GM12878 (cell line): ENCODE results near the gene RFPL2. TPM values are rescaled to one million over a fixed set of nuclear protein-coding genes. Genes with fewer than 3 reads are reported as not detected.

Source experiments
- ATAC-seq: fragments of 200-7000 bp; cut with Tn5 transposase; 3 replicates; pipeline ENCODE4 v1.9.1; 2020; ENCODE audit warnings: mild to moderate bottlenecking, moderate library complexity
- BruUV-seq: library from RNA; stranded (reverse); fragments of 400-500 nt; replicated peaks from 2 replicates; lab custom pipeline; 2021; lab: Mats Ljungman, UMichigan
- CTCF ChIA-PET: fragments of 300-600 bp; sonication (Branson Sonifier 250); formaldehyde crosslinking; extraction: SDS; loops from one replicate; lab custom pipeline; 2021; ENCODE audit warnings: inconsistent platforms; lab: Yijun Ruan, JAX
- POLR2A ChIA-PET: fragments of 350-600 bp; formaldehyde crosslinking; extraction: SDS; loops from one replicate; lab custom pipeline; 2021; ENCODE audit warnings: inconsistent platforms; lab: Charles Lee
- RAD21 ChIA-PET: fragments of 300-600 bp; sonication (Branson Sonifier 250); formaldehyde crosslinking; loops from one replicate; lab custom pipeline; 2023; ENCODE audit warnings: antibody characterized with exemption; ENCODE audit not compliant: unreplicated experiment; lab: Charles Lee
- SMC1A ChIA-PET: fragments of 300-600 bp; sonication (Branson Sonifier 250); formaldehyde crosslinking; loops from one replicate; lab custom pipeline; 2023; ENCODE audit not compliant: unreplicated experiment, uncharacterized antibody; lab: Charles Lee
- DNase-seq: peaks from one replicate; pipeline ENCODE4 v3.0.0-alpha.2; 2011; ENCODE audit warnings: low read depth, low spot score
- FAIRE-seq: peaks from 3 replicates; lab custom pipeline; 2011; peaks lifted over from hg19 to GRCh38; lab: Jason Lieb, UNC
- H2AFZ ChIP-seq: 2 replicates; pipeline ENCODE4 v1.6.0; 2011; ENCODE audit warnings: low read depth, low read length, control low read depth; ENCODE audit not compliant: control insufficient read depth
- H3K27ac ChIP-seq: 2 replicates; pipeline ENCODE4 v1.5.1; 2011; ENCODE audit warnings: control low read depth; ENCODE audit not compliant: control insufficient read depth, insufficient read depth
- H3K27me3 ChIP-seq, 2 experiments: replicated peaks in 1 of 2; 2 replicates each; pipeline versions ENCODE4 v1.6.0 to v1.6.1; 2011; ENCODE audit warnings: low read length in 1 of 2; ENCODE audit not compliant: control insufficient read depth in 2 of 2, insufficient read depth in 2 of 2
- H3K36me3 ChIP-seq, 2 experiments: 2 replicates each; pipeline ENCODE4 v1.5.1; 2011; ENCODE audit warnings: low read length in 1 of 2; ENCODE audit not compliant: control insufficient read depth in 2 of 2, insufficient read depth in 2 of 2
- H3K4me1 ChIP-seq: 2 replicates; pipeline ENCODE4 v1.6.1; 2011; ENCODE audit warnings: mild to moderate bottlenecking, low read length, moderate library complexity, mixed read lengths; ENCODE audit not compliant: control insufficient read depth, insufficient read depth
- H3K4me2 ChIP-seq: 2 replicates; pipeline ENCODE4 v1.6.0; 2011; ENCODE audit warnings: control low read depth; ENCODE audit not compliant: control insufficient read depth, insufficient read depth
- H3K4me3 ChIP-seq: fragments of 200-600 bp; sonication (generic); 2 replicates; pipeline ENCODE4 v1.5.1; 2016
- H3K79me2 ChIP-seq: 2 replicates; pipeline ENCODE4 v1.6.0; 2011; ENCODE audit warnings: low read length; ENCODE audit not compliant: control insufficient read depth, insufficient read depth
- H3K9ac ChIP-seq: 2 replicates; pipeline ENCODE4 v1.8.0; 2011; ENCODE audit warnings: low read length, control low read depth, mixed read lengths; ENCODE audit not compliant: control insufficient read depth, insufficient read depth
- H3K9me3 ChIP-seq: replicated peaks from 3 replicates; pipeline ENCODE4 v1.5.1; 2011; ENCODE audit warnings: mild to moderate bottlenecking, low read length; ENCODE audit not compliant: control insufficient read depth, insufficient read depth
- H4K20me1 ChIP-seq: 2 replicates; pipeline ENCODE4 v1.6.0; 2011; ENCODE audit not compliant: control insufficient read depth, insufficient read depth
- BACH1 ChIP-seq: fragments of 450-650 bp; IDR thresholded peaks from 2 replicates; pipeline ENCODE4 v1.6.1; 2017; ENCODE audit warnings: mild to moderate bottlenecking, borderline replicate concordance
- CEBPB ChIP-seq, 2 experiments: fragments of 150-350 bp in 1 of 2; IDR thresholded peaks; 2 replicates each; pipeline ENCODE4 v1.6.1; 2012 to 2014; ENCODE audit warnings: low read depth in 2 of 2, low read length in 2 of 2, borderline replicate concordance in 1 of 2, inconsistent platforms in 1 of 2
- ETV6 ChIP-seq, 2 experiments: fragments of 450-650 bp in 1 of 2; IDR thresholded peaks in 1 of 2; conservative IDR thresholded peaks in 1 of 2; 2 replicates each; pipeline ENCODE4 v1.6.1; 2014; ENCODE audit warnings: antibody characterized with exemption in 1 of 2, borderline replicate concordance in 1 of 2, low read depth in 1 of 2, mild to moderate bottlenecking in 1 of 2, moderate library complexity in 1 of 2
- EZH2 ChIP-seq: IDR thresholded peaks from 2 replicates; pipeline ENCODE4 v1.6.1; 2012; ENCODE audit warnings: low read depth, mild to moderate bottlenecking, control low read depth, inconsistent platforms, low read length, borderline replicate concordance; ENCODE audit not compliant: control insufficient read depth
- MTA3 ChIP-seq: IDR thresholded peaks from 2 replicates; pipeline ENCODE4 v1.6.1; 2012; ENCODE audit warnings: low read length, inconsistent platforms, borderline replicate concordance
- PBX3 ChIP-seq: IDR thresholded peaks from 2 replicates; pipeline ENCODE4 v1.6.1; 2011; ENCODE audit warnings: mild to moderate bottlenecking, low read depth, low read length, moderate library complexity; ENCODE audit not compliant: insufficient replicate concordance
- POLR2AphosphoS2 ChIP-seq: IDR thresholded peaks from 2 replicates; pipeline ENCODE4 v1.6.1; 2011; ENCODE audit warnings: low read depth, mild to moderate bottlenecking, low read length, improper control_type of control experiment, moderate library complexity
- POLR2AphosphoS5 ChIP-seq: IDR thresholded peaks from 2 replicates; pipeline ENCODE4 v1.6.1; 2011; ENCODE audit warnings: mild to moderate bottlenecking, low read length, inconsistent platforms
- ZNF384 ChIP-seq: IDR thresholded peaks from 2 replicates; pipeline ENCODE4 v1.6.1; 2012; ENCODE audit warnings: low read depth, mild to moderate bottlenecking, low read length, improper control_type of control experiment, borderline replicate concordance
- WGBS: methylation state at CpG from one replicate; pipeline ENCODE4 v1.1.6; 2016; ENCODE audit warnings: low lambda C conversion rate; ENCODE audit not compliant: insufficient replicate concordance, insufficient coverage; ENCODE audit errors: missing lambda C conversion rate; 5-methylcytosine and 5-hydroxymethylcytosine counted together
- in situ Hi-C: fragments of 300-500 bp; cut with MboI; formaldehyde crosslinking; loops from 9 replicates; pipeline ENCODE4 v1.14.3; 2018; ENCODE audit warnings: mixed read lengths
- intact Hi-C: fragments of 100-400 bp; cut with micrococcal nuclease; formaldehyde crosslinking; loops from one replicate; pipeline ENCODE4 v1.14.2; 2022; ENCODE audit not compliant: unreplicated experiment
- polyA plus RNA-seq, 11 experiments: library from polyadenylated mRNA; depleted of rRNA in 4 of 11; unstranded in 6 of 11; stranded (reverse) in 5 of 11; fragments of >200 nt; fragmentation: Nextera tagmentation in 4 of 11; fragmentation: Illumina TruSeq in 1 of 11; extraction: Ambion mirVana in 4 of 11; extraction: Trizol in 1 of 11; gene quantifications; 1 replicate in 1 of 11; 2 replicates in 10 of 11; pipeline versions ENCODE4 v1.2.1 to v1.2.3, GENCODE V29; 2011 to 2016; ENCODE audit warnings: inconsistent platforms in 2 of 11, missing spikeins in 2 of 11, low read depth in 1 of 11
- total RNA-seq, 4 experiments: library from RNA; depleted of rRNA in 3 of 4; stranded (reverse); fragments of >200 nt in 3 of 4; fragmentation: Illumina TruSeq in 1 of 4; extraction: Trizol in 1 of 4; gene quantifications; 2 replicates each; pipeline versions ENCODE4 v1.2.1 to v1.2.3, GENCODE V29; 2013 to 2021

The RFPL2 gene
- total and polyA plus RNA-seq, 10 of the 15 experiments (the other 5 are each of a cell fraction or from before 2014, with no cell fraction given): not detected

GRCh38 chr22:32183625-32184024, 21.2 kb downstream of the RFPL2 start:
- no peaks in the 10 kb centered on the region for H3K36me3 ChIP-seq
- FAIRE-seq (no peak), DNase-seq (no peak), ATAC-seq (no peak)
- H3K9me3 ChIP-seq: no peaks in the 10 kb centered on the region
- H3K4me2 ChIP-seq: no peak overlapping the region
- no peaks in the 10 kb centered on the region for H3K79me2 ChIP-seq
- no TSS peak for BruUV-seq
- intact Hi-C loops (no loop called here), in situ Hi-C loops (no loop called here)
- no peaks in the 10 kb centered on the region; a peak in 2 of 4 replicates for H3K27me3 ChIP-seq
- no peak overlapping the region for H3K4me3 ChIP-seq
- H4K20me1 ChIP-seq: no peaks in the 10 kb centered on the region
- H3K27ac ChIP-seq: no peak overlapping the region
- no peaks in the 10 kb centered on the region for H3K4me1 ChIP-seq
- SMC1A ChIA-PET: no interaction called here
- H2AFZ ChIP-seq: no peak overlapping the region
- 4% methylated on average over 3 of the region's 3 CpGs for WGBS
- RAD21 ChIA-PET: no interaction called here
- POLR2A ChIA-PET: no interaction called here
- CTCF ChIA-PET: no interaction called here
- TF ChIP-seq EZH2 (no peak), ZNF384 (no peak), MTA3 (no peak), POLR2AphosphoS2 (no peak), POLR2AphosphoS5 (no peak), ETV6 (conservative IDR thresholded peaks at IDR 0.05 in 1 of 2, IDR thresholded peaks at IDR 0.05 in 1 of 2; ENCODE audit: borderline replicate concordance in 1 of 2, low read depth in 1 of 2) (no peak), PBX3 (no peak), BACH1 (no peak), CEBPB (IDR thresholded peaks at IDR 0.05; ENCODE audit: borderline replicate concordance in 1 of 2, low read depth in 2 of 2, low read length in 2 of 2) (no peak)
- TF ChIP-seq, all 136 proteins: peak for 0
- no peak overlapping the region for H3K9ac ChIP-seq
